ENCODE data around the gene CYP1A2. TPM values are rescaled to one million over a fixed set of nuclear protein-coding genes. Genes with fewer than 3 reads are reported as not detected.

Gene CYP1A2
- total and polyA plus RNA-seq, 9 of the 15 experiments (the other 6 are each of a cell fraction or from before 2014, with no cell fraction given): not detected

DNA sequence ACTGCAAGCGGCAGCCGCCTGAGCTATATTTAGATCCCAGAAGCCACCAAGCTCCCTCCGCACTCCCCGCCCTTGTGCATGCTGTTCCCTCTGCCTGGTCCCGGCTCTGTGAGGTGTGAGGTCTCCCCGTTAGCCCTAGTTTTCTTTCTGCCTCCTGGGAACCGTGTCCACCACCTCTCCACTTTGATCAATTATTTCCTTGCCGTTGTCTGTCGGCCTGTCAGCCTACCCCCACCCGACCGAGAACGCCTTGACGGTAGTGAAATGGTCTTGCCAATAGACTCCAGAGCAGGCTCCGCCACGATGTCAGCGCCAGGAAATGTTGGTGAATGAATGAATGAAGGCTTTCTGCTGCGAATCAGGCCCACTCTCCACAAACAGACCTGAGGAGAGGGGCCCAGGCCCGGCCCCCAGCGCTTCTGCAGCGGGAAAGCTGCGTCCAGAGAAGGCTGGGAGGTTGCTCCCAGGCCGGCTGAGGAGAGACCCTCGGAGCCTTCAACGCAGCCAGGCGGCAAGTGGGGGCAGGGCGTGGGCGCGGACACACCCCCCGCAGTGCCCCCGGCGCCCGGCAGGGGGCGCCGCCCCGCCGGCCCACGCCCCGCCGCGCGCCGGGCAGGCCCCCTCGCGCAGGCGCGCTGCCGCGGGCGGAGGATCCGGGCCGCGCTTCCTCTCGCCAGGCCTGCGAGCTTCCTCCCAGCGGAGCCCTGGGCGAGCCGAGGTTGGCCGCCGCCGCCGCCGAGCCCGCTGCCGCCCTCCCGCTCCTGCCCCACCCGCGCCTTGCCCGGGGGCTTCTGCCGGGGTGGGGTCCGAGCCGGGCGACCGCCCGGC lies 33.0 kb downstream of the CYP1A2 start, which contains the start of gene CSK (continued):
- TF ChIP-seq, protein P1, sequence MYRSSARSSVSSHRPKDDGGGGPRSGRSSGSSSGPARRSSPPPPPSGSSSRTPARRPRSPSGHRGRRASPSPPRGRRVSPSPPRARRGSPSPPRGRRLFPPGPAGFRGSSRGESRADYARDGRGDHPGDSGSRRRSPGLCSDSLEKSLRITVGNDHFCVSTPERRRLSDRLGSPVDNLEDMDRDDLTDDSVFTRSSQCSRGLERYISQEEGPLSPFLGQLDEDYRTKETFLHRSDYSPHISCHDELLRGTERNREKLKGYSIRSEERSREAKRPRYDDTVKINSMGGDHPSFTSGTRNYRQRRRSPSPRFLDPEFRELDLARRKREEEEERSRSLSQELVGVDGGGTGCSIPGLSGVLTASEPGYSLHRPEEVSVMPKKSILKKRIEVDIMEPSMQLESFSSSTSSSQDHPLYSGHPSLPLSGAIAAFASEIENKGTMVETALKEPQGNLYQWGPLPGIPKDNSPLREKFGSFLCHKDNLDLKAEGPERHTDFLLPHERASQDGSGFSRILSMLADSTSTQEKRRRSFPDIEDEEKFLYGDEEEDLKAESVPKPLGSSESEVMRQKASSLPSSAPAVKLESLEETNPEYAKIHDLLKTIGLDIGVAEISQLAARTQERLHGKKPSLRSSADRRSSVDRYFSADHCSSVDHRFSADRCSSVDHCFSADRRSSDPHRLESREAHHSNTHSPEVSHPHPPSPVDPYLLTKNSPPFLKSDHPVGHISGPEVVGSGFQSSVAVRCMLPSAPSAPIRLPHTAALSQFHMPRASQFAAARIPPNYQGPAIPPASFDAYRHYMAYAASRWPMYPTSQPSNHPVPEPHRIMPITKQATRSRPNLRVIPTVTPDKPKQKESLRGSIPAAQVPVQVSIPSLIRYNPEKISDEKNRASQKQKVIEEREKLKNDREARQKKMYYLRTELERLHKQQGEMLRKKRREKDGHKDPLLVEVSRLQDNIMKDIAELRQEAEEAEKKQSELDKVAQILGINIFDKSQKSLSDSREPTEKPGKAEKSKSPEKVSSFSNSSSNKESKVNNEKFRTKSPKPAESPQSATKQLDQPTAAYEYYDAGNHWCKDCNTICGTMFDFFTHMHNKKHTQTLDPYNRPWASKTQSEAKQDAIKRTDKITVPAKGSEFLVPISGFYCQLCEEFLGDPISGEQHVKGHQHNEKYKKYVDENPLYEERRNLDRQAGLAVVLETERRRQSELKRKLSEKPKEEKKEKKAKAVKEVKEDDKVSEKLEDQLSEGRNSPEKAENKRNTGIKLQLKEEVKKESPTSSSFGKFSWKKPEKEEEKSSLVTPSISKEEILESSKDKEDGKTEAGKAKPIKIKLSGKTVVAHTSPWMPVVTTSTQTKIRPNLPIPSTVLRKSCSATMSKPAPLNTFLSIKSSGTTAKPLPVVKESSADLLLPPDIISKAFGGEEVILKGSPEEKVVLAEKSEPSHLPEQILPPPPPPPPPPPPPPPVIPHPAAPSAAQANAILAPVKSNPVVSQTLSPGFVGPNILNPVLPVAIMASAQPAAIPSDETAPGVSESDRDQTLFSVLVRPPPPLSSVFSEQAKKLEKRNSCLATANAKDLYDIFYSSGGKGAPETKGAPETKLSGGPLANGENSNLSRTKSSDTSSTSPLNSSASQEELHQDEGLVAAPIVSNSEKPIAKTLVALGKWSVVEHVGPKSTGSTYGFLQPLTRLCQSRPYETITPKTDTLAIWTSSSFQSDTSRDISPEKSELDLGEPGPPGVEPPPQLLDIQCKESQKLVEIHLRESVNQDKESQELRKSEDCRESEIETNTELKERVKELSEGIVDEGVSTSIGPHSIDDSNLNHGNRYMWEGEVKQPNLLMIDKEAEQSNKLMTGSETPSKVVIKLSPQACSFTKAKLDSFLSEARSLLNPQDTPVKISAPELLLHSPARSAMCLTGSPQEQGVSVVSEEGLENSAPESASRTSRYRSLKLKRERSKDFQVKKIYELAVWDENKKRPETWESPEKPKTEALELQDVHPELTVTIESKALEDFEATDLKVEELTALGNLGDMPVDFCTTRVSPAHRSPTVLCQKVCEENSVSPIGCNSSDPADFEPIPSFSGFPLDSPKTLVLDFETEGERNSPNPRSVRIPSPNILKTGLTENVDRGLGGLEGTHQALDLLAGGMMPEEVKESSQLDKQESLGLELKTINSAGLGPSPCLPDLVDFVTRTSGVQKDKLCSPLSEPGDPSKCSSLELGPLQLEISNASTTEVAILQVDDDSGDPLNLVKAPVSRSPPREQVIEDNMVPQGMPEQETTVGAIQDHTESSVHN (IDR thresholded peaks at IDR 0.05; ENCODE audit: borderline replicate concordance in 1 of 2, low read depth in 1 of 2): no peak
- TF ChIP-seq ZNF561 (CRISPR knock-in tag; conservative IDR thresholded peaks at IDR 0.05) (no peak), ZNF347 (CRISPR knock-in tag; IDR thresholded peaks at IDR 0.05; ENCODE audit: low read depth) (no peak), ZNF24 (IDR thresholded peaks at IDR 0.05) (peak; percentile 98), ZNF785 (CRISPR knock-in tag; IDR thresholded peaks at IDR 0.05) (no peak), ZNF197 (CRISPR knock-in tag; IDR thresholded peaks at IDR 0.05; ENCODE audit: low read depth) (no peak), ZNF589 (CRISPR knock-in tag; IDR thresholded peaks at IDR 0.05; ENCODE audit: low read depth) (no peak), ARID2 (IDR thresholded peaks at IDR 0.05) (no peak), BCOR (IDR thresholded peaks at IDR 0.05) (0 out of 2 replicates have a peak, but pooled peaks have one; percentile 1)
- TF ChIP-seq, protein P2, sequence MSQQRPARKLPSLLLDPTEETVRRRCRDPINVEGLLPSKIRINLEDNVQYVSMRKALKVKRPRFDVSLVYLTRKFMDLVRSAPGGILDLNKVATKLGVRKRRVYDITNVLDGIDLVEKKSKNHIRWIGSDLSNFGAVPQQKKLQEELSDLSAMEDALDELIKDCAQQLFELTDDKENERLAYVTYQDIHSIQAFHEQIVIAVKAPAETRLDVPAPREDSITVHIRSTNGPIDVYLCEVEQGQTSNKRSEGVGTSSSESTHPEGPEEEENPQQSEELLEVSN (IDR thresholded peaks at IDR 0.05; ENCODE audit: borderline replicate concordance in 1 of 2, extremely low read depth in 1 of 2, insufficient read depth in 1 of 2, insufficient read length in 1 of 2, low read depth in 1 of 2, low read length in 1 of 2, poor library complexity in 1 of 2, severe bottlenecking in 1 of 2): peak in 1 of 2 experiments; percentile 87

Data from K562 (cell line).